Activated CD4-positive, alpha-beta T cell treated with anti-CD3 and anti-CD28 coated beads for 36 hours (primary cell): ENCODE data around the gene PYDC2. TPM values are rescaled to one million over a fixed set of nuclear protein-coding genes. Genes with fewer than 3 reads are reported as not detected.
A peak's percentile ranks its signal among the peaks of the same experiment; 100 is the strongest.
"Not testable (repeated sequence)": the region's sequence is repeated elsewhere in the genome, so short reads cannot be mapped to it uniquely, and the experiment has no call there.

Experiments
- ATAC-seq: fragments of 200-7000 bp; cut with Tn5 transposase; one replicate; pipeline ENCODE4 v1.10.0; 2021; ENCODE audit warnings: mild to moderate bottlenecking, moderate library complexity
- CTCF ChIA-PET: fragments of 350-600 bp; sonication (Branson Sonifier 250); formaldehyde crosslinking; loops from one replicate; lab custom pipeline; 2021; ENCODE audit warnings: antibody characterized with exemption; lab: Charles Lee
- POLR2A ChIA-PET: fragments of 350-600 bp; sonication (Branson Sonifier 250); formaldehyde crosslinking; loops from one replicate; lab custom pipeline; 2021; ENCODE audit warnings: antibody characterized with exemption, inconsistent platforms; lab: Charles Lee
- DNase-seq: peaks from one replicate; pipeline ENCODE4 v3.0.0-alpha.2; 2020
- H3K27ac Mint-ChIP-seq: one replicate; pipeline ENCODE4 v1.8.0; 2021; ENCODE audit warnings: mixed read lengths
- H3K27me3 Mint-ChIP-seq: one replicate; pipeline ENCODE4 v1.8.0; 2021; ENCODE audit warnings: mixed read lengths
- H3K36me3 Mint-ChIP-seq: one replicate; pipeline ENCODE4 v1.8.0; 2021; ENCODE audit warnings: low read depth, mixed read lengths
- H3K4me1 Mint-ChIP-seq: one replicate; pipeline ENCODE4 v1.8.0; 2021; ENCODE audit warnings: mixed read lengths
- H3K4me3 Mint-ChIP-seq: one replicate; pipeline ENCODE4 v1.8.0; 2021; ENCODE audit warnings: mild to moderate bottlenecking, moderate library complexity, mixed read lengths
- H3K9me3 Mint-ChIP-seq: one replicate; pipeline ENCODE4 v1.8.0; 2021; ENCODE audit warnings: low read depth, mixed read lengths
- intact Hi-C, 2 experiments: fragments of 100-400 bp; cut with DNase I in 1 of 2; cut with micrococcal nuclease in 1 of 2; formaldehyde crosslinking; loops; one replicate each; pipeline versions ENCODE4 v1.14.2 to v1.15.1; 2022 to 2024; cut with DNase I, micrococcal nuclease
- total RNA-seq, 2 experiments: library from RNA; stranded (reverse); gene quantifications; one replicate each; pipeline ENCODE4 v1.2.3, GENCODE V29; 2021

Gene PYDC2
- total RNA-seq, 2 experiments from 2014 or later, result not detected

GRCh38 chr3:191470545-191470944, 9.6 kb downstream of the PYDC2 start:
- Mint-ChIP-seq H3K4me1 (no peaks in the 10 kb centered on the region), H3K4me3 (no peak overlapping the region), H3K36me3 (no peaks in the 10 kb centered on the region), H3K9me3 (no peaks in the 10 kb centered on the region), H3K27ac (no peak overlapping the region), H3K27me3 (peaks cover 3% of the 10 kb centered on the region)
- DNase-seq (no peak), ATAC-seq (no peak)
- ChIA-PET POLR2A (no interaction called here), CTCF (no interaction called here)
- intact Hi-C loops, result no loop called here

GRCh38 chr3:191473661-191474198, 12.8 kb downstream of the PYDC2 start:
- intact Hi-C loops, result no loop called here
- ATAC-seq (no peak), DNase-seq (no peak)
- Mint-ChIP-seq H3K4me1 (no peaks in the 10 kb centered on the region), H3K4me3 (no peak overlapping the region), H3K27ac (no peak overlapping the region), H3K27me3 (peaks cover 3% of the 10 kb centered on the region), H3K9me3 (no peaks in the 10 kb centered on the region), H3K36me3 (no peaks in the 10 kb centered on the region)
- ChIA-PET POLR2A (no interaction called here), CTCF (interaction anchor here (0.9 kb wide), 1 partner anchor 28 kb away, joined by 3 read pairs; no protein-coding TSS in a partner anchor)

GRCh38 chr3:191476066-191476772, 15.3 kb downstream of the PYDC2 start:
- H3K9me3 Mint-ChIP-seq, result no peaks in the 10 kb centered on the region
- intact Hi-C loops, result no loop called here
- DNase-seq (no peak), ATAC-seq (no peak)
- peaks cover 3% of the 10 kb centered on the region for H3K27me3 Mint-ChIP-seq
- H3K27ac Mint-ChIP-seq, result no peak overlapping the region
- no peaks in the 10 kb centered on the region for H3K36me3 Mint-ChIP-seq
- no peaks in the 10 kb centered on the region for H3K4me1 Mint-ChIP-seq
- H3K4me3 Mint-ChIP-seq, result no peak overlapping the region
- POLR2A ChIA-PET, result no interaction called here
- CTCF ChIA-PET, result no interaction called here

- H3K27ac Mint-ChIP-seq, CTCF ChIA-PET, H3K4me1 Mint-ChIP-seq, H3K27me3 Mint-ChIP-seq, H3K36me3 Mint-ChIP-seq, POLR2A ChIA-PET, H3K9me3 Mint-ChIP-seq, DNase-seq, ATAC-seq, intact Hi-C loops, H3K4me3 Mint-ChIP-seq: not testable (repeated sequence)
Observed at GRCh38 chr3:191483994-191484393, 23.0 kb downstream of the PYDC2 start.

GRCh38 chr3:191484461-191484860, 23.5 kb downstream of the PYDC2 start:
- intact Hi-C loops, result no loop called here
- no peak for ATAC-seq
- no peak overlapping the region for H3K27ac Mint-ChIP-seq
- H3K9me3 Mint-ChIP-seq, result no peaks in the 10 kb centered on the region
- ChIA-PET POLR2A (no interaction called here), CTCF (no interaction called here)
- no peak for DNase-seq
- no peaks in the 10 kb centered on the region for H3K36me3 Mint-ChIP-seq
- H3K4me1 Mint-ChIP-seq, result no peaks in the 10 kb centered on the region
- peaks cover 2% of the 10 kb centered on the region for H3K27me3 Mint-ChIP-seq
- H3K4me3 Mint-ChIP-seq, result no peak overlapping the region

GRCh38 chr3:191492601-191493000, 31.6 kb downstream of the PYDC2 start:
- Mint-ChIP-seq H3K27me3 (no peaks in the 10 kb centered on the region), H3K36me3 (no peaks in the 10 kb centered on the region), H3K4me3 (no peak overlapping the region), H3K4me1 (no peaks in the 10 kb centered on the region), H3K27ac (no peak overlapping the region), H3K9me3 (no peaks in the 10 kb centered on the region)
- ATAC-seq, result no peak
- ChIA-PET CTCF (no interaction called here), POLR2A (no interaction called here)
- DNase-seq, result no peak
- intact Hi-C loops, result no loop called here

- DNase-seq (no peak), ATAC-seq (no peak)
- no peaks in the 10 kb centered on the region for H3K9me3 Mint-ChIP-seq
- ChIA-PET CTCF (no interaction called here), POLR2A (no interaction called here)
- no peaks in the 10 kb centered on the region for H3K36me3 Mint-ChIP-seq
- no peaks in the 10 kb centered on the region for H3K27me3 Mint-ChIP-seq
- no peak overlapping the region for H3K4me3 Mint-ChIP-seq
- H3K4me1 Mint-ChIP-seq, result no peaks in the 10 kb centered on the region
- intact Hi-C loops, result no loop called here
- no peak overlapping the region for H3K27ac Mint-ChIP-seq
Observed at GRCh38 chr3:191493336-191493735, 32.4 kb downstream of the PYDC2 start.

GRCh38 chr3:191499307-191500080, 38.5 kb downstream of the PYDC2 start:
- Mint-ChIP-seq H3K27me3 (peaks cover 2% of the 10 kb centered on the region), H3K4me3 (no peak overlapping the region), H3K36me3 (no peaks in the 10 kb centered on the region), H3K27ac (no peak overlapping the region), H3K9me3 (no peaks in the 10 kb centered on the region), H3K4me1 (no peaks in the 10 kb centered on the region)
- DNase-seq, result peak; percentile 4
- intact Hi-C loops, result no loop called here
- POLR2A ChIA-PET, result no interaction called here
- no peak for ATAC-seq
- CTCF ChIA-PET, result no interaction called here

- DNase-seq (no peak), ATAC-seq (no peak)
- Mint-ChIP-seq H3K27ac (no peak overlapping the region), H3K4me3 (no peak overlapping the region), H3K27me3 (peaks cover 2% of the 10 kb centered on the region), H3K36me3 (no peaks in the 10 kb centered on the region), H3K4me1 (no peaks in the 10 kb centered on the region), H3K9me3 (no peaks in the 10 kb centered on the region)
- ChIA-PET CTCF (no interaction called here), POLR2A (interaction anchor here (0.6 kb wide), 1 partner anchor 204 kb away, joined by 3 read pairs; no protein-coding TSS in a partner anchor)
- intact Hi-C loops, result no loop called here
Observed at GRCh38 chr3:191500892-191501291, 39.9 kb downstream of the PYDC2 start.

- intact Hi-C loops, result no loop called here
- ATAC-seq (no peak), DNase-seq (no peak)
- no peaks in the 10 kb centered on the region for H3K9me3 Mint-ChIP-seq
- ChIA-PET POLR2A (no interaction called here), CTCF (no interaction called here)
- H3K4me3 Mint-ChIP-seq, result no peak overlapping the region
- no peaks in the 10 kb centered on the region for H3K36me3 Mint-ChIP-seq
- peaks cover 2% of the 10 kb centered on the region for H3K27me3 Mint-ChIP-seq
- H3K27ac Mint-ChIP-seq, result no peak overlapping the region
- no peaks in the 10 kb centered on the region for H3K4me1 Mint-ChIP-seq
Observed at GRCh38 chr3:191502583-191502982, 41.6 kb downstream of the PYDC2 start.

GRCh38 chr3:191509078-191509477, 48.1 kb downstream of the PYDC2 start:
- CTCF ChIA-PET, result no interaction called here

More at GRCh38 chr3:191509078-191509477, 48.1 kb downstream of the PYDC2 start:
- H3K4me1 Mint-ChIP-seq, result no peaks in the 10 kb centered on the region
- ATAC-seq (no peak), DNase-seq (no peak)
- intact Hi-C loops, result no loop called here
- no peak overlapping the region for H3K4me3 Mint-ChIP-seq
- no peaks in the 10 kb centered on the region for H3K9me3 Mint-ChIP-seq
- H3K27ac Mint-ChIP-seq, result no peak overlapping the region
- POLR2A ChIA-PET, result no interaction called here
- no peaks in the 10 kb centered on the region for H3K36me3 Mint-ChIP-seq
- H3K27me3 Mint-ChIP-seq, result peaks cover 2% of the 10 kb centered on the region
